RPMI7951 (cell line): ENCODE measurements around the gene G3BP1. TPM values are rescaled to one million over a fixed set of nuclear protein-coding genes. Genes with fewer than 3 reads are reported as not detected.
"Not testable (repeated sequence)": the region's sequence is repeated elsewhere in the genome, so short reads cannot be mapped to it uniquely, and the experiment has no call there.

Experiments
- DNase-seq: peaks from one replicate; pipeline ENCODE4 v3.0.0-alpha.2; 2012; ENCODE audit warnings: low read depth
- total RNA-seq: library from RNA; depleted of rRNA; stranded (reverse); fragments of >200 nt; shearing (Covaris generic); gene quantifications from 2 replicates; pipeline ENCODE4 v1.2.3, GENCODE V29; 2014; rRNA removed

Gene G3BP1
- total RNA-seq, 1 experiment from 2014 or later, result 129 TPM

GRCh38 chr5:151860867-151861266 lies 89.1 kb downstream of the G3BP1 start:
- DNase-seq, result not testable (repeated sequence)

Other genes with a start within 250 kb of the G3BP1 start
- not detected in 2 replicates for gene FAT2, start 180.6 kb upstream of the G3BP1 start, total RNA-seq
- gene SPARC, start 85.0 kb upstream of the G3BP1 start, total RNA-seq, result 2,339 and 3,437 TPM in 2 replicates
- gene ATOX1, start 13.3 kb upstream of the G3BP1 start, total RNA-seq, result 156 and 161 TPM in 2 replicates
- not detected in 2 replicates for gene GLRA1, start 152.9 kb downstream of the G3BP1 start, total RNA-seq